H4 (cell line): Measurements from ENCODE around the gene TTC28. TPM values are rescaled to one million over a fixed set of nuclear protein-coding genes. Genes with fewer than 3 reads are reported as not detected.

Experiments used
- DNase-seq: peaks from one replicate; pipeline ENCODE4 v3.0.0-alpha.2; 2015; ENCODE audit warnings: low spot score
- total RNA-seq: library from RNA; depleted of rRNA; stranded (reverse); fragments of >200 nt; shearing (Covaris generic); gene quantifications from 2 replicates; pipeline ENCODE4 v1.2.3, GENCODE V29; 2014

TTC28 gene
- total RNA-seq, 1 experiment from 2014 or later = 0.23 TPM

DNA sequence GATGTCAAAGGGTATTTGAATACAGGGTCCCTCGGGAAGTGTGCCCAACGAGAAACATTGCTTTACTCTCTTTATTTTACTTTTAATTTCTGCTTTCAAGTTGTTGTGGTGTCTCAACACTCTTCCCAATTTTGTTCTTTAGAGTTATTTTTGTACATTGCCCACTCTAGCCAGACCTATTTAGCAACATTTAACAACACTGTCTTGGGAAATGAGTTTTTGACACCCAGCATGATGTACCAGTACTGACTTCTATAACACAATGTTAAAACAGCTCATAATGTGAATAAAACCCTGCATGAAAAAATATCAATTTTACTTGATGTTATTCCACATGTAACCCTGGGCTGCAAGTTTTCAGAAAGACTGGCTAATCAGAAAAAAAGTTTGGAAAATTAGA is 410.4 kb downstream of the TTC28 start:
- no peak for DNase-seq

DNA sequence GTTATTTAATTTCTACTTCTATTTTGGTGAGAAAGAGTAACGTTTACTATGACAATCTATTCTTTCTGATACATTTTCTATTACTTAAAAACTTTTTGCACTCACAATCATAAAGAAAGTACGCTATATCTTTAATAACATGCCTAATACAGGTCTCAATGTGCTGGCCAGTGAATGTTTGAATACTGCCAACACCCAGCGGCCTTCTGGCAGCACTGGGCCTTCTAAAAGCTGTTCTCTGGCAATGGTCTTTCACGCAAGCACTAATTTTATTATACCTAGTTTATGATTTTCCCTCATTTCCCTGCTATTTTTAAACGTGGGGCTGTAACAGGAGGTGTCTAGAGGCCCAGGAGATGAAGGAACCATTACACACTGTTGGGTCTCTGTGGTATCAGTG is 410.8 kb downstream of the TTC28 start:
- no peak for DNase-seq

DNA sequence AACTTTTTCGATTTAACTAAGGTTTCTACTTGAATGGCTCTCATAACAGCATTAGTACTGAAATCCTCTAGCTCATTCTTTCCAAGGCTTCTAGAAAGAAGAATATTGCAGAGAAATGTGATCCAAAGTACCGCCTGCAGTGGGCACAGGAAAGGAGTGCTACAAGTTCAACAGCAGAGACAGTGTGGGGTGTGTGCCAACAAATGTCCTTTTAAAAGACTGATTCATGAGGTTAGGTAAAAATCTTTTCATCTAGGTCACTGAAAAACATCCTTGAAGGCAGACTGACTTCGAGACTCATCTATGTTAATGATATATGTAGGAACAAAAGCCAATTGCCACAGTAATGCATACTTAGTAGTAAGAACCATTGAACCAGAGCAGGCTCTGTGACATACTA is 411.5 kb downstream of the TTC28 start:
- no peak for DNase-seq

DNA sequence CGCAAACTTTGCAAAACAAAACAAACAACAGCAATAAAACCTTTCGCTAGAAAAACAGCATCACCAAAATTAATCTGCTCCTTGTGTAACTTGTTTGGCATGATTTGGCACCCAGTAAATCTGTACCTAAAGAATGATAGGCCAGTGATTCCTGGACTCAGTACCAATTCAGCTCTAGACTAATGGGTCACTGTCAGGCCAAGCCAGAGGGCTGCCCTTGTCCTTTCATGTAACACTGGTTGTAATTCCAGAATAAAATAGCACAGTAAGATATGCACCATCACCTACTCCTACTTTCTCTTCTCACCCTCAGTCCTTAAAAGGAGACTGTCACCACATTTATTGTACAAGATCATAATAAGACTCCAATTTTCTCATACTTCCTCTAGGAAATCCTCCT is 419.0 kb downstream of the TTC28 start:
- DNase-seq = no peak

DNA sequence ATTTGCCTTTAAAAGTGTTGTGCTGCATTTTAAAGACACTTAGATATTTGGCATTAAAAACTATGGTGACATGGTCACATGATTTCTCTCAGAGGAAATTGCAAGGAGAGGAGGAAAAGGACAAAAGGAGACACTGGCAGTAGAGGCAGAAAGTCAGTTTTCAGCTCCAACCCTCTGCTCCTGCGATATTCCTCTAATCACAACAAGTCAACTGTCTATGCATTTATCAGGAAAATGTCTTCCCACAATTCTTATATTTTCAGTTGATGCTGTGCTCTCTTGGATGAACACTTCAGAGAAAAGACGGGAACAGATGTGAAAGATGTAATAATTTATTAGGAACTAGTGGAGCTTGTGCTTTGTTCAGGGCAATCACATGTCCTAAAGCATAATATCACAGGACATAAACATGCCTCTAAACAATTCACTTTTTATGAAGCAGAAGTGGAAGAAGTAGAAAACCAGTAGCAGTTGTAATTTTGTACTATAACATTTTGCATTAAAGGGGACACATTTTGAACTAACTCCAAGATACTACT is 419.8 kb downstream of the TTC28 start:
- no peak for DNase-seq

DNA sequence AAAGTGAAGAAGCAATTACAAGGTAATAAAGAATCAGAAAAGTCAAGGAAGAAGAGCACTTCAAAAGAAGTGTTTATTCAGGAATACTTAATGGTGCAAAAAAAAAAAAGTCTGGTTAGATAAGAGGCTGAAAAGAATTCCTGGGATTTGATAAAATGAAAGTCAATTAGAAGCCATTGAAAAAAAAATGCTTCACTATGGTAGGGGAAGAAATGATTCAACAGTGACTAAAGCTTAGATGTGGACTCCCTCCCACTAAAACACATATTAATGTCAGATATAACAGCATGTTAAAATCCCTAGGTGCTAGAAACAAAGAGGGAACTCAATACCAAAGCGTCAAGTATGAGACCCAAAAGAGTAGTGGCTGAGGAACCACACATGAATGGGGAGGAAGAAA is 425.2 kb downstream of the TTC28 start:
- no peak for DNase-seq

DNA sequence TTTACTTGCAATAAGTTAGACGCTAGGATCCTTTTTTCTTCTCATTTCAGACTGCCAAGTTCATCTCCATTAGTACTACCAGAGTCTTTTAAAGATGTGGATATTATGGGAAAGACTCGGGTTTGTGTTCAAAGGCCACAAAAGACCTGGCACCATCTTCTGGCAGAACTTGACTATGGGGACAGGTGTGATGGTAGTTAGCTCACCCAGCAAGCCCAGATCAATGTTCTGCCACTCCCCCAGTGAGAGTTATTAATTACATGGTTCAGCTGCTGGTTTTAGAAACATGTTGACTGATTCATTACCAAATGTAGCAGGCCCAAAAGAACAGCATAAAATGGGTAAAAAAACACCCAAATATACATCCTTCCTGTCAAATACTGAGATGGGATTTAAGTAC is 427.1 kb downstream of the TTC28 start:
- no peak for DNase-seq

DNA sequence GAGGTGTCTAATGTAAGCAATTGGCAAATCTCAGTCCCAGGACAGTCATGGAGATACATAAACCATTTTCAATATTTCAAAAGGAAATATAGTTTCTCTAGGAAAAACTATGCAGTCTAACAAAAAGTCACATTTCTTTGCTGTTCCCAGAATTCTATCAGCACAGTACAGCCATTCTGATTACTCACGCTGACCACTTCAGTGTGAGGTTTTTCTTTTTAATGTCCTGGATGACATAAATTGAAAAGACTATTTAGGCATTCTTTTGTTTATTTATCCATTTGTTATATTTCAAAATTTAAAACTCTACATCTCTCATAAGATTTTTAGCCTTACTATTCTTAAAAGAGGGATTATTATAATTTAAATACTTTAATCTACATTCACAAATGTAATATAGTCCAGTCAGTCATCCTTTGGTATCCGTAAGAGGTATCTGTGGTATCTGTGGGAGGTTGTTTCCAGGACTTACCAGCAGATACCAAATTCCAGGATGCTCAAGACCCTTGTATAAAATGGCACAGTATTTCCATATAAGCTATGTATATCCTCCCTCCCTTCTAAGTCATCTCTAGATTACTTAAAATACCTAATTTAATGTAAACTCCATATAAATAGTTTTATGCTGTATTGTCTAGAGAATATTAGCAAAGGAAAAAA is 429.5 kb downstream of the TTC28 start:
- DNase-seq = no peak

DNA sequence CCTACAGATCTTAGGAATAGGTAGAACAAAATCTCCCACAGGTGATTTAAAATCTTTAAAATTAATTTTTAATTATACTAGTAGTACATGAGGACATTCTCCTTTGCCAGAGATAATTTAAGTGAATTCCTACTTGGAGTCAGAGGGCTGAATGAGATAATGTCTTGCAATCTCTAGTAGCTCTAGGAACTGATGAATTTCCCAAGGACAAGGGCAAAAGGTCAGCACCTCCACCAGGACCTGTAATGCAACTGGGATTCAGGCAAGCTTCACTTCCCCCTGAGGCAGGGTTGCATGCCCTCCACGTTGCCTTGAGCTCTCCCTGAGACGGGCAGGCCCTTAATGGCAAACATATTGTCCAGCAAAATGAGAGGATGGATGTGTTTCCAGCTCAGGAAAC is 430.2 kb downstream of the TTC28 start:
- no peak for DNase-seq

DNA sequence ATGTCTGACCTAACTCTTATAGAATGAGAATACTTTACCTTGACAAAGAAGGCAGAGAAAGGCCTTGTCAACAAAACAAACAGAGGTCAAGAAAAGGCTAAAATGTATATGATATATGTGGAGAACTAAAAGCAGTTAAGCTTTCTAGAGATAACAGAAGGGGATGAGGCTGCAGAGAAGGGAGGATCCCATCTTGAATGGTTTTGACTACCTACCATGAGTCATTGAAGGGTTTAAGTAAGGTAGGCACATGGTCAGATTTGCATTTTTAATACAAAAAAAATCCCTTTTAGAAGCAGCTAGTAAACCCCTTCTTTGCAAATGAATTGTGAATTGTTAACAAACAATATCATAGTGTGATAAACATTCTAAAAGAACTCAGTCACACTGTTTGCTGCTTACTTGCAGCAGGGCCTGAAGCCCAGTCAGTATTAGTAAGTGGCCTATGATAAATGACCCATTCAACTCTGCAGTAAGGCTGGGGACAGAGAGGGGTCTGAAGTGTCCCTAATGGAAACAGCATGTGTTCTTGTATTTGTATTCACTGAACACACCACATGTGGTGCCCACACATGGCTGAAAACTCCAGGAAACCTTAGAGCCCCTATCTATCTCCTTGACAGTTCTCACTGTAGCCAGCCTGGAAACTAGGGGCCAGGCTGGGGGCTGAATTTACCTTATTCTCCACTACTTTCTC is 431.8 kb downstream of the TTC28 start:
- DNase-seq = no peak

DNA sequence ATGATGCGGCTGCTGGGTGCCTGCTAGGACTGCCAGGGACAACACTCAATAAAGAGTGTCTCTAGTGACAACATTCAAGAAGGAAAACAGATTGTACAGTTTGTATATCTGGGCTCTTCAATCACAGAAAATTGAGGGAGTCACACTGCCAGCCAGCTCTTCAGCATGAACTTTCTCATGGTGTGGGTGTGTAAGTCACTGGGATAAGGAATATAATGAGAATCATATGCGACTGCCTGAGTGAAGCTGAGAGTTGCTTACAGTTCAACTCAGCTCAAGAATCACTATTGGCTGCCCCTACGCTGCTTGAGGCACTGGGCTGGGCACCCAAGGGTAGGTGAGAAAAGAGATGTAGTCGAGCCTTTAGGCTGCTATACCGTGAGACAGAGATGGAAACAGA is 432.5 kb downstream of the TTC28 start:
- no peak for DNase-seq

DNA sequence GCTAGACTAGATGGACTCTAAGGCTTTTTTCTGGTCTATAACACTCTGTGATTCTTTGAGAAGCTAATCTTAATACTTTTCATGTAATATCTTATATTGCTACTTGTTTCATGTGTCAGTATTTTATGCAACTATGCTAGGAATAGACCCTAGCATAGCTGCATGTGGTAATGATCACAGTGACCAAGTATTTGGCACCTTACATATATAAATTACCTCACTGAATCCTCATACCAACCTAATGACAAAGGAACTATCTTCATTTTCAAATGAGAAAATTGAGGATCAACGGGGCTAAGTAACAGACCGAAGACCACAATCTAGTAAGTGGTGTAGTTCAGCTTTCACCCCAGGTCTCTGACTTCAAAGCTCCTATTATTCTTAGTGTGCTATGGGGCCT is 433.2 kb downstream of the TTC28 start:
- DNase-seq = no peak

DNA sequence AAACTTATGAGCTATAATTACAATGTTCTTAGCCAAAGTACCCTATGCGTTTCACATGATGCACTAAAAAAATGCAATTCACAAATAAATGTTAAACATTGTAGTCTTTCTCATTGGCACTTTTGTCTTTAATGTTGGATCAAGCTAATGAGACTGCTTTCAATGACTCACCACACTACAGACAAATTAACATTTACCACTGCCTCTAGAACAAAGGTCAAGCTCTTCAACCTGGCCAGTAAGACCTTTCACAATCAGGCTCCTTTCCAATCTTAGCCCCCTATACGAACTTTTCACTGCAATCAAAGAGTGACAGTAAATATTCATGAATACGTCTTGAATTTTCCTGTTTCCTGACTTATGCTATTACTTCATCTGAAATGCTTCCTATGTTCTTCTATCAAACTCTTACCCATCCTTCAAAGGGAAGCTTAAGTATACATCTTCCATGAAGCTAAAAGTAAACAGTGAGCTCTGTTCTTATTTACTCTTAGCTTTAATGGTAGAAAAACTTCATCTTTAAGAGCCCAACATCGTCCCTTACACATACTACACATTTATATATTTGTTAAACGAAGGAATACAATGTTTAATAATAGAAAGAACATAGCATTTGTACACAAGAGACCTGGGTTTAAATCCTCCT is 433.9 kb downstream of the TTC28 start:
- DNase-seq = no peak

DNA sequence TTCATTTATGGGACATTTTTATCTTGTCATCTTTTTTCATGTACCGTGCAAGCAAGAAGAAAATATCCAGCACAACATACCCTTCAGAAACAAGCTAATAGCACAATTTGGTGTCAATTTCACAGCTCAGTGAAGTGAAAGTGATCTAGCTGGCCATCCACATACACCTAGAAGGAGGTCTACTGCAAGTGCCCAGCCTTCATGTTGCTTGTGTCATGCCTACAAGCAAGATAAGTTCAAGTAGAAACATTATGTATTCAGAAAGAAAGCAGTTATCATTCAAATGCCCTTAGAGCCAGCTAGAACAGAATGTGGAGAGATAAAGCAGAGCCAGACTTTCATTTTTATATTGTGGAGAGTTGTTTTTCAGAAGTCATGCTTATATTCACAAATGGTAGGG is 434.9 kb downstream of the TTC28 start:
- no peak for DNase-seq

DNA sequence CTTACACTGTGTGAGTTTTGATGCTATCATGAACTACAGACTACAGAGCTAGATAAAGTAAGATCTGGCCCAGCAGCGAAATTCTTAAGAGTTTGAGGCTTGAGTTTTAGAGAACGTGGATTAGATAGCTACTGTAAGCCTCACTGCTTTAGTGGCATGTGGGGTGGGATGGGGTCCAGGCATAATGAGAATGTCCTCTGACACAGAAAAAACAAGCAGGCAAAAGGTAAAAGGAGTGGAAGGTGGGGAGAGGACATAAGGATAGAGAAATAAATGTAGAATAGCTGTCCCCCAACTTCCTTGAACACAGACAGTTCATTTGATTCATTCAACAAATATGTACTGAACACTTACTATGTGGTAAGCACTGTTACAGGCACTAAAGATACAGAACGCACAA is 436.1 kb downstream of the TTC28 start:
- DNase-seq = no peak

DNA sequence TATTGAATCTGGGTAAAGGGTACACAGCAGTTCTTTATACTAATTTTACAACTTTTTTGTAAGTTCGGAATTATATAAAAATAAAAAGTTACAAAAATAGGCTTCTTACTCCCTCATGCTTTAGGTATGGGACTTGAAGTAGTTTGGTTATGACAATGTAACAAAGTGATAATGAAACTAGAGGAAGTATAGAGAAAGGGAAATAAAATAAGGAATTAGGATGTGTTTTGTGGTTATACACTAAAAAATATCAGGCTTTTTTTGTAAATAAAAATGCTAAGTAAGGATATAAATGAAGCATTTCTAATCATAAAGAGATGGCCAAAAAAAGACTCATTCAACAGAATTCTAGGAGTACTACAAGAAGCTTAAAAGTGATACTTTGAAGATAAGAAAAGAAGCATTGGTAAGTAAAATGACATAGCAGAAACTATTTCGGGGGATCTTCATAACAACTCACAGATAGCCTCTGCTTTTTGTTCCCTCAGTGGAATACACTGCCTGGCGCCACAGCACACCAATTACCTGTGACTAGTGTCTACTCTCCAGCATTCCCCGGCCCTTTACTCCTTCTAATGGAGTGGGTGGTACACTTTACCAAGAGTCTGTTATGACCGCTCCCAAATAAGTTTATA is 437.9 kb downstream of the TTC28 start:
- DNase-seq = no peak

DNA sequence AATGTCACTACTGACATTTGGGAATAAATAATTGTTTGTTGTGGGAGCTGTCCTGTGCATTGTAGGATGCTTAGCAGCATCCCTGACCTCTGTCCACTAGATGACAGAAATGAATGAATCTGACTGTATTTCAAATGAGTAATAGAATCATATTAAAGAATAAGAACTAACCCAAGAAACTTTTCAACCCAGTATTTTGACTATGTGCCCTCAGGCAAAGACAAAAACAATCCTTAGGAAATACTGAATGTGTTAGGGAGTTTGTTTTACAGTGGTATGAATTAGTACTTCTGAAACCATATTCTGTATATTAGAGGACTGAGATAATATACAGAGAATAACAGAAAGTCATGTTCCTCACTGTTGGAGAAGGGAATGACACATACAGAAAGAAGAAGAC is 439.7 kb downstream of the TTC28 start:
- DNase-seq = no peak

DNA sequence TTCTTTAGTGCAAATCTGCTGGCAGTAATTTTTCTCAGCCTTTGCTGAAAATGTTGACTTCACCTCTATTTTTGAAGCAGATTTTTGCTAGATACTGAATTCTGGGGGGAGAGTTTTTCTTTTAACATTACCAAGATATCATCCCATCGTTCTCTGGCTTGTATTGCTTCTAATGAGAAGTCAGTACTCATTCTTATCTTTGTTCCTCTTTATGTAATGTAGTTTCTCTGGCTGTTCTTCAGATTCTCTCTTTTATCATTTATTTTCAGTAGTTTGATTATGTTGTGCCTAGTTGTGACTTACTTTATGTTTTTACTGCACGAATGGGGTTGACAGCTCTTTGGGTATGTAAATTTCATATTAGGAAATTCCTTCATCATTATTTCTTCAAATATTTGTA is 441.9 kb downstream of the TTC28 start:
- no peak for DNase-seq

DNA sequence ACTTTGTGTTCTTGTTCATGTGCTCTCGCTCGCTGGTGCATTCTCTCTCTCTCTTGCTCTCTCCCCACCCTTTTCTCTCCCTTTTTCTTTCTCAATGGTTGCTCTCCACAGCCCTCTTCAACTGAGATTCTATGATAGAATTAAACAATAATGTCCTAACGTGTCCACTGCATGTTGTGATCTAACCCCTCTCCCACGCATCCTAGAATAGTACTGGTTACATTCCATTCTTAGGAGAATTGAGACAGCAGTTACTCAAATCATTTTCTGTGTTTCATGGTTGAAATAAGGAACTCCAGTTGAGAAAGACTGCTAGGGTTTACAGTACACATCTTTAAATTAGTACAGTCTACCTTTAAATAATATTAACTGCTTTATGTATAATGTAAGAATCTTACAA is 442.5 kb downstream of the TTC28 start:
- no peak for DNase-seq

DNA sequence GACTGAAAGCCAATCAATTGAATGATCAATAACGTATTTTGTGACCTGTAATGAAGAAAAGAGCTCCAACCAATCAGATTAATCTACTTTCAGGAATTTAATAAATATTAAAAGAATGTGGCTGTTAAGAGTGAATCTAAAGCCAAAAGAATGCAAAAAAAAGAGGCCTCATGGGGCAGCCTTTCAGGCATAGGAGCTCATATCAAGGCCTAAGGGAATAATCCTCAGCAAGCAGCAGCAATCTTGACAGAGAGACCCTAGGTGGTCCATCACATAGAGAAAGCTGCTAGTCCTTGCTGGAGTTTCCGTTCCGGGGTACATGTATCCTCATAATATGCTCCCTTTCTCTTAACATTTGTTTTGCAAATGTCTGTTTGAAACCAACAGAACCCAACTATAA is 447.4 kb downstream of the TTC28 start:
- no peak for DNase-seq

DNA sequence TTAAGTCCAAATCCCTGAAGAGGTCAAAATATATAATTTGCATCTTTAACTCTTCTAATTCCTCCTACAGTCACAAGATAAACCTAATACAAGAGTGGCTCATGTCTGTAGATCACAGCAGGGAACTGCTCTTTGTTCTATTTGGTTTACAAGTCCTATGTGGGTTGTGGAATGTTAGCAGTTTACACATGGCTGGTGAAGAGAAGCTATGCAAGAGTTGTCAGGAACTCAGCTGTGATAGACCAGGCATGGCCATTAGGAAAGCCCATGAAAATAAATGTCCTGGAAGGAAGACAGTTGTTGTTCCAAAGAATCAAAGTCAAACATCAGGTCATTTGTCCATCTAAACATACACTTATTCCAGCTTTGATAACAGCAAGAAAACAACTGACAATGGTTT is 448.2 kb downstream of the TTC28 start:
- DNase-seq = no peak

DNA sequence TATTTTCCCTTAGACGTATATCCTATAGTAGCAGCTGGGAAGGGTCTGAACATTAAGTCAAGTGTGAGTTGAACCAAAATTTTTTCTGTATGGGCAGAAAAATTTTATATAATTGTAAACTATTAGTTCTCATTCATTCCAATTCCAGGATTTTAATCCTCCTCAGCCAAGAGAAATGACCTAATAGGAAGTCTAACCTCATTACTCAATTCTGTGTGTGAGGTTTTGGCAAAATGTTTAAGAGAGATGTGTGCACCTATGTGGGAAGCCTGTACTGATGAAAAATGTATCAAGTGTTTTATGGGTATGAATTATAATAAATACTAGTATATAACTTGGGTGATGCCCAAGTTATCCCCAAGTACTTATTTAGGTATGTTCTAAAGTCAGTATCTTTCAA is 449.0 kb downstream of the TTC28 start:
- DNase-seq = no peak
